ENCODE data around the gene PCDHGA8. TPM values are rescaled to one million over a fixed set of nuclear protein-coding genes. Genes with fewer than 3 reads are reported as not detected.

PCDHGA8 gene
- total and polyA plus RNA-seq, 11 donors = 0.76 to 14.6 (median 8.1) TPM

- H3K4me1 ChIP-seq = peaks cover 0 to 19% (median 0%) of the 10 kb centered on the region in 12 donors
- H3K36me3 ChIP-seq = peaks cover 0 to 20% (median 0%) of the 10 kb centered on the region in 9 donors
- DNase-seq (no peak), ATAC-seq (peak in 3 of 4 donors; percentile 30 to 40 (median 32))
- no peak overlapping the region for H3K27ac ChIP-seq
- no peak overlapping the region for H3K4me3 ChIP-seq
- peaks cover 0 to 15% (median 0%) of the 10 kb centered on the region in 9 donors for H3K27me3 ChIP-seq
- intact Hi-C loops (cut with DNase I) = loop anchor here in 1 of 10 donors (10.0 kb wide), 1 partner anchor 168 kb away; no protein-coding TSS in a partner anchor
- 39 to 65% (median 53%) methylated on average over 18 to 19 of the region's 19 CpGs for WGBS, 4 donors
- TF ChIP-seq POLR2A (IDR thresholded peaks at IDR 0.05) (no peak), CTCF (IDR thresholded peaks at IDR 0.05) (no peak)
- peaks cover 0 to 98% (median 72%) of the 10 kb centered on the region in 12 donors for H3K9me3 ChIP-seq
Observed at GRCh38 chr5:141356950-141357349, 35.5 kb upstream of the PCDHGA8 start.

- Histone ChIP-seq H3K4me3 (peak within 1 kb of the TSS in 10 of 12 donors; percentile 2 to 50 (median 38)), H3K27me3 (peaks cover 0 to 27% (median 0%) of the 10 kb centered on the region in 9 donors), H3K4me1 (peaks cover 0 to 33% (median 0%) of the 10 kb centered on the region in 12 donors), H3K9me3 (peaks cover 0 to 98% (median 83%) of the 10 kb centered on the region in 12 donors), H3K36me3 (peaks cover 0 to 20% (median 0%) of the 10 kb centered on the region in 9 donors), H3K27ac (peak within 1 kb of the TSS in 6 of 12 donors; percentile 4 to 61 (median 27))
- DNase-seq = no peak
- ATAC-seq = peak; percentile 19 to 59 (median 38)
- TF ChIP-seq CTCF (IDR thresholded peaks at IDR 0.05) (peak in 10 of 12 donors; percentile 28 to 58 (median 48)), POLR2A (IDR thresholded peaks at IDR 0.05) (no peak)
- WGBS, 4 donors = 13 to 31% (median 24%) methylated on average over 22 to 24 of the region's 24 CpGs
- intact Hi-C loops (cut with DNase I) = loop anchor here in 4 of 10 donors (5.0 to 10.0 kb wide), 3 partner anchors 52 to 165 kb away; partner anchors contain the start of genes PCDHGA10 (in 3 of the 4) and PCDHGB7 (in 2 of the 4)
Observed at GRCh38 chr5:141359790-141360426, 32.5 kb upstream of the PCDHGA8 start, which contains the start of gene PCDHGB2. Gene PCDHGB2, plus strand, starts transcription at chr5:141359994. Its CDS starts 142 bp downstream, at chr5:141360136.

GRCh38 chr5:141360685-141361084 is 31.7 kb upstream of the PCDHGA8 start:
- H3K27ac ChIP-seq = peak overlapping the region in 2 of 12 donors; percentile 43 to 61
- WGBS, 4 donors = 35 to 55% (median 51%) methylated on average over 15 of the region's 15 CpGs
- H3K27me3 ChIP-seq = peaks cover 0 to 32% (median 0%) of the 10 kb centered on the region in 9 donors
- peaks cover 0 to 98% (median 83%) of the 10 kb centered on the region in 12 donors for H3K9me3 ChIP-seq
- ATAC-seq (no peak), DNase-seq (no peak)
- no peak for TF ChIP-seq CTCF (IDR thresholded peaks at IDR 0.05)
- TF ChIP-seq POLR2A (IDR thresholded peaks at IDR 0.05) = no peak
- peak overlapping the region in 4 of 12 donors; percentile 35 to 50 (median 44) for H3K4me3 ChIP-seq
- H3K4me1 ChIP-seq = peaks cover 0 to 25% (median 0%) of the 10 kb centered on the region in 12 donors
- H3K36me3 ChIP-seq = peaks cover 0 to 14% (median 0%) of the 10 kb centered on the region in 9 donors
- intact Hi-C loops (cut with DNase I) = loop anchor here in 3 of 10 donors (5.0 to 10.0 kb wide), 2 partner anchors 52 to 54 kb away; partner anchors contain the start of genes PCDHGA10 (in 3 of the 3) and PCDHGB7 (in 2 of the 3)

GRCh38 chr5:141362719-141363118 is 29.7 kb upstream of the PCDHGA8 start:
- Histone ChIP-seq H3K9me3 (peaks cover 0 to 98% (median 81%) of the 10 kb centered on the region in 12 donors), H3K27me3 (peaks cover 0 to 46% (median 0%) of the 10 kb centered on the region in 9 donors), H3K27ac (no peak overlapping the region), H3K36me3 (peaks cover 0 to 16% (median 0%) of the 10 kb centered on the region in 9 donors), H3K4me1 (peaks cover 0 to 18% (median 0%) of the 10 kb centered on the region in 12 donors), H3K4me3 (no peak overlapping the region)
- intact Hi-C loops (cut with DNase I) = loop anchor here in 3 of 10 donors (5.0 to 10.0 kb wide), 2 partner anchors 50 to 52 kb away; partner anchors contain the start of genes PCDHGA10 (in 3 of the 3) and PCDHGB7 (in 2 of the 3)
- TF ChIP-seq CTCF (IDR thresholded peaks at IDR 0.05) (no peak), POLR2A (IDR thresholded peaks at IDR 0.05) (no peak)
- no peak for ATAC-seq
- no peak for DNase-seq

All from heart left ventricle (tissue), 16 donors.